Amniotic epithelial cell (primary cell): ENCODE results near the gene ANKRD65.
"Not testable (repeated sequence)": the region's sequence is repeated elsewhere in the genome, so short reads cannot be mapped to it uniquely, and the experiment has no call there.

Experiments
- DNase-seq: peaks from one replicate; pipeline ENCODE4 v3.0.0-alpha.2; 2010; ENCODE audit warnings: low read depth

The ANKRD65 gene

GRCh38 chr1:1415751-1416150 lies 5.3 kb downstream of the ANKRD65 start:
- DNase-seq, result no peak

- not testable (repeated sequence) for DNase-seq
These were observed 8.7 kb downstream of the ANKRD65 start for GRCh38 chr1:1412311-1412902.

DNA sequence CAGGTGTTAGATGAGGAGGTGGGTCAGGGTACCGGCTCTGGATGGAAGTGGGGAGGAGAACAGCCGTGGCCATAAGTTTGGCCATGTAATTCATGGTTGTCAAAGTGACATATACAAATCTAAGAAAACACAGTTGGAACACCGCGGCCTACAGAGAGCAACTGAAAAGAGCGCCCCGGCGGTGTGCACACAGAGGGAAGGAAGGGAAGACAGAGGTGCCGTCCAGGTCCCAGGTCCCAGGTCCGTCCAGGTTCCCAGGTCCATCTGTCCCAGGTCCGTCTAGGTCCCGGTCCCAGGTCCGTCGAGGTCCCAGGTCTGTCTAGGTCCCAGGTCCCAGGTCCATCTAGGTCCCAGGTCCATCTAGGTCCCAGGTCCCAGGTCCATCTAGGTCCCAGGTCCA lies 9.4 kb downstream of the ANKRD65 start:
- no peak for DNase-seq

- not testable (repeated sequence) for DNase-seq
These were observed 10.8 kb downstream of the ANKRD65 start for GRCh38 chr1:1410238-1410637.

DNA sequence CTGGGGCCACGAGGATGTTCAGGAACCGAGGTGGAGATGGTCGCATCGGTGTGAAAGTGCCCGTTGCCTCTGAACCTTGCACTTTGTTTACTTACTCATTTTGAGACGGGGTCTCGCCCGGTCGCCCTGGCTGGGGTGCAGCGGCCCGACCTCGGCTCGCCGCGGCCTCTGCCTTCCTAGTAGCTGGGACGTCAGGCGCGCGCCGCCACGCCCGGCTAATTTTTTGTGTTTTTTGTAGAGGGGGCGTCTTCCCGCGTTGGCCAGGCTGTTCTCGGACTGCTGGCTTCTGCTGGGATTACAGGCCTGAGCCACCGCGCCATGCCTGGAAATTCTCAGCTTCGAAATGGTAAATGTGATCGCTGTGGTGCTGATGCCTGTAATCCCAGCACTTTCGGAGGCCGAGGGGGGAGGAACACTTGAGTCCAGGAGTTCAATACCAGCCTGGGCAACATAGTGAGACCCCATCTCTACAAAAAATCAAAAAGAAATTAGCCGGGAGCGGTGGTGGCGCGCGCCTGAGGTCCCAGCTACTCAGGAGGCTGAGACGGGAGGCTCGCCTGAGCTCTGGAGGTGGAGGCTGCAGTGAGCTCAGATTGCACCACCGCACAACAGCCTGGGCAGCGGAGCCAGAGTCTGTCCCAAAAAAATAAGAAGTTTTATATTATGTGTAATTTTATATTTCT lies 13.3 kb downstream of the ANKRD65 start:
- DNase-seq, result peak; percentile 43

- peak; percentile 87 for DNase-seq
These were observed 14.0 kb downstream of the ANKRD65 start, which contains the start of gene MRPL20 for GRCh38 chr1:1406821-1407635. Gene MRPL20, minus strand, starts transcription at chr1:1407293. Its CDS starts 76 bp downstream, at chr1:1407217.

DNA sequence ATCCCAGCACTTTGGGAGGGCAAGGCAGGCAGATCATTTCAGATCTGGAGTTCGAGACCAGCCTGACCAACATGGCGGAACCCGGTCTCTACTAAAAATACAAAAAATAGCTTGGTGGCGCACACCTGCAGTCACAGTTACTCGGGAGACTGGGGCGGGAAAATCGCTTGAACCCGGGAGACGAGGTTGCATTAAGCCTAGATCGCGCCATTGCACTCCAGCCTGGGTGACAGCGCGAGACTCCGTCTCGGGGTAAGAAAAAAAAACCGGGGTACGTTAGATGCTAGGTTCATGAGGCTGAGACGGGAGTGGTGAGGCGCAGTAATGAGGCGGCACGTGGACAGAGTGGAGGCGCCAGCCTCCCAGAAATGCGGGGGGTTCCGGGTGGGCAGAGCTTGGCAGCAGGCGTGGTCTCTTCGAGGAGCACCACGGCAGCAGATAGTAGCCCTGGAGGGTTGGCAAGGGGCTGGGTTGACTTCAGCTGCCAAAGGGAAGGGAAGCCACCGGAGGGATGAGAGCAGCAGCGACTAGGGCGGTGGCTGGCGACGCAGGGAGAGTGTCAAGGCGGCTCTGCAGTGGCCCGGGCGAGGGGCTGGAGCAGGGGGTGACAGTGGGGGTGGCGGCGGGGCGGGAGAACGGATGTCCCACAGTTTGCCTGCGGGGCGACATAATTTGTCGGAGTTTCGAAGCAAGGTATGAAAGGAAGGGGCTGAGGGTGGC lies 14.8 kb downstream of the ANKRD65 start:
- DNase-seq, result no peak

- no peak for DNase-seq
These were observed 17.4 kb downstream of the ANKRD65 start for GRCh38 chr1:1403653-1404052.

DNA sequence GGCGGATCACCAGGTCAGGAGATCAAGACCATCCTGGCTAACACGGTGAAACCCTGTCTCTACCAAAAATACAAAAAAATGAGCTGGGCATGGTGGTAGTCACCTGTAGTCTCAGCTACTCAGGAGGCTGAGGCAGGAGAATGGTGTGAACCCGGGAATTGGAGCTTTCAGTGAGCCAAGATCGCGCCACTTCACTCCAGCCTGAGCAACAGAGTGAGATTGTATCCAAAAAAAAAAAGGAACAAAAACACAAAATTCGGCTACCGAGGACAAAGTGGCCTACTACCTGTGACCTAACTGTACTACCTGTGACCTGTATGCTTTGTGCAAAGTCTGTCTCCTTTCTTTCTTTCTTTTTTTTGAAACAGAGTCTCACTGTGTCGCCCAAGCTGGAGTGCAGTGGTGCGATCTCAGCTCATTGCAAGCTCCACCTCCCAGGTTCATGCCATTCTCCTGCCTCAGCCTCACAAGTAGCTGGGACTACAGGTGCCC lies 18.1 kb downstream of the ANKRD65 start:
- not testable (repeated sequence) for DNase-seq

GRCh38 chr1:1402072-1402900 lies 18.8 kb downstream of the ANKRD65 start:
- DNase-seq, result peak; percentile 80

- no peak for DNase-seq
These were observed 19.5 kb downstream of the ANKRD65 start for GRCh38 chr1:1401457-1402010.

GRCh38 chr1:1400576-1401456 lies 20.3 kb downstream of the ANKRD65 start:
- no peak for DNase-seq

DNA sequence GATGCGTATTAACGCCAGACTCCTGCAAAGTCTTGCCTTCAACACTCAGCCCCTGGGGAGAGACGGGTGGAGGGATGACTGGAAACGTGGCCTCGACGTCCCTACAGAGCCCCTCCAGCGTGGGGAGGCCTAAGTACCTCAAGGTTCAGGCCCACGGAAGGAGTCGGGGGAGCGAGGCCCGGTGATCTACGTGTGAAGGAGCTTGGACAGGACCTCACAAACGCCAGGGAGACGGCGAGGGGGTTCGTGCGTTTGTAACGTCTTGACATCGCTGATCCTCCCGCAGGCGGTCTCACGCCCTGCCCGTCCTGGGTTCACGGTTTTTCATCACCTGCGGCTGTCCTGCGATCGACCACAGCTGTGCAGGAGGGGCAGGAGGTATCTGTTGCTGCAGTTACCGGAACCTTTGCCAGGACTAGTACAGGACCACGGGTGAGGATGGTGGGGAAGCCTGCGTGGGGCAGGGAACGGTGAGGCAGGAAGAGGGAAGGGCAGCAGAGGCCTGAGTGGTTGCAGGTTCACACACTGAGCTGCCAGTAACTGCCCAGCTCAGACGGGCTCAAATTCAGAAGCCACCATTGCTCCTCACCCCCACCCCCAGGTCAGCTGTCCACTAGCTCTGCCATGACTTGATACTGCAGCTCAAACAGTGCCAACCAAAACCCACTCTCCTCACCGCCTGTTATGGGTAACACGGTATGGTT lies 21.1 kb downstream of the ANKRD65 start:
- DNase-seq, result no peak

DNA sequence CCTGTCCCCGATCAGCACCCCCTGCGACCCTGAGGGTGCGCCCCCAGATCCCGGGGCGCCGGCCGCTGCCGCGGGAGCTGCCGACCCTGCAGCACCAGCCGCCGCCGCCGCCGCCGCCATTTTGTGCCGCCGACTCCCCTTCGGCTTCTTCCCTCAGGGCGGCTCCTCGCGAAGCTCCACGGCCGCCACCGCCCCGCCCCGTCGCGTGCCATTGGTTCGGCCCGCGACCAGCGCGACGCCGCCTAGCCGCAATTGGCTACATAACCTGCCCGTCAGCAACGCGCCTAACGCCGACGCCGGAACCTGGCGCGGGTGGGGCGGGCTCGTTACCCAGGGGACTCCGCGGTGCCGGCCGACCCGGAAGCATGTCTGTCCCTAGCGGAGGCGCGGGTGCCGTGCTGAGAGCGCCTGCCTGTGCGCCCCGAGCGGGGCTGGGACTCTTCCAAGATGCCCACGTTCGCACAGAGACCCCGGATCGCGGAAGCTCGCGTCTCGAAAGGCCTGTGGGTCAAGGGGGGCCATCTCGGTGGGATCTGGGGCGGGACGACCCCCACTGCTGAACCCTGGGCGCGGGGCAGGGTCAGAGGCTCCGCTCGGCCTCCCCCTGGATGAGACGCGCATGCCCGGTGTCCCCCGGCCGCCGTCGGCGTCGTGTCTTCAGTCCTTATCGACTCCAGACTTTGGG lies 21.7 kb downstream of the ANKRD65 start, which contains the start of gene CCNL2:
Gene CCNL2, minus strand, starts transcription at position 149 of the 685 bp plus-strand sequence. Its CDS starts 29 bp downstream, at position 120.
- peak; percentile 96 for DNase-seq

DNA sequence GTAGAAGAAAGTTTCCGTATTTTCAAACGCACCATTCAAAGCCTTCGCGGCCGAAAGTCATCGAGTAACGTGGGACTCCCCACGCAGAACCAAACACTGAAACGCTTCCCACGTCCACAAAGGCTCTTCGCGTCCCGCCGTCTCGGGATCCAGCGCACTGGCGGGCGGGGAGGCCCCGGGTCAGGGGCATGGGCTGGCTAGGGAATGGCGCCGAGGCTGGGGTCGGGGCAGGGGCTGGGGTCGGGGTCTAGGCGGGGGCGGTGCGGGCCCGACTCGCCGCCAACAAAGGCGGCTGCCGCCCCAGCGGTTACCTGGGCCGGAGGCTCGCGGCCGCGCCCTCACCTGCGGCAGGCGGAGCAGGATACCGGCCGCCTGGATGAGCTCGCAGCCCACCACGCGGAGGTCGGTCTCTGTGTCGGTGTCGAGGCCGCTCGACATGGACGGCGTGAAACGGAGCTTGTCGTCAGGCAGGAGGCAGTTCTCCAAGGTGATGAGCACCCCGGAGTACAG lies 22.3 kb downstream of the ANKRD65 start:
- no peak for DNase-seq

GRCh38 chr1:1397839-1398523 lies 23.1 kb downstream of the ANKRD65 start:
- no peak for DNase-seq

DNA sequence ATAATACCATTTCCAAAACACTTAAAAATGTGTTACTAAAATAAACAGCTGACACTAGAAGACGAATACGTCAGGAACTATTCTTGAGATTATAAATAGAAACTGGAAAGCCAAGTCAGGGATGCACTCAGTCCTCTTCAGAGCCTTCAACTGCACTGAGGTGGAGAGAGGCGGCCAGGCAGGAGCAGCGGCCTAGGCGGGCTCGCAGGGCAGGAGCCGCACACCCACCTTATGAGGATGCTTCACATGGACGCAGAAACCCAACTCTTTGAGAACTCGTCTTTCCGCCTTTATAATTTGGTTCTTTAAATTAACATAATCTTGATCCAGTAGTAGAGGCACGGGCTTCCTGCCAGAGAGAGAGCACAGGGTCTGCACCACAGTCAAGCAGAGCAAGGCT lies 25.9 kb downstream of the ANKRD65 start:
- no peak for DNase-seq

DNA sequence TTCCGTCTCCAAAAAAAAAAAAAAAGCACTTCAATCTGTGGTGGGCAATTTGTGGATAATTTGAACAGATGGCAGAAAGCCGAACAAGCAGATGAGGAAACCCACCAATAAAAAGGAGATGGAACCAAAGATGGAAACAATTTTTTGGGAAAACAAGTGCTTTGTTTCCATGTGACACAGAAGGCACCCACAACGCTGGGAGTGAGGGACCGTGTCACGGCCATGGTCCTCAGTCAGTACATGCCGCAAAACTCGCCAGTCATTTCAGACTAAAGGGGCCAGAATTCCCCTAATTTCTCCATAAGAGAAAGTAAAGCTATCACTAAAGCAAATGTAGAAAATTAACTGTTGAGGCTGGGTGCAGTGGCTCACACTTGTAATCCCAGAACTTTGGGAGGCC lies 27.0 kb downstream of the ANKRD65 start:
- DNase-seq, result no peak
